GM23338 (cell line): Measurements from ENCODE around the gene ADCY1. TPM values are rescaled to one million over a fixed set of nuclear protein-coding genes. Genes with fewer than 3 reads are reported as not detected.

ENCODE experiments used
- ATAC-seq: fragments of 200-7000 bp; cut with Tn5 transposase; 3 replicates; pipeline ENCODE4 v1.9.1; 2020
- DNase-seq: peaks from one replicate; pipeline ENCODE4 v3.0.0-alpha.2; 2015; ENCODE audit warnings: low spot score
- H2AFZ ChIP-seq: fragments of 200-600 bp; sonication (generic); 2 replicates; pipeline ENCODE4 v1.8.0; 2016; ENCODE audit warnings: antibody characterized with exemption, mild to moderate bottlenecking, moderate library complexity
- H3F3A ChIP-seq: fragments of 200-600 bp; sonication (generic); replicated peaks from 2 replicates; pipeline ENCODE4 v1.8.0; 2017; ENCODE audit warnings: antibody characterized with exemption, mixed run types, low read depth
- H3K27ac ChIP-seq: fragments of 200-600 bp; sonication (generic); 2 replicates; pipeline ENCODE4 v1.6.1; 2016; ENCODE audit warnings: low read depth
- H3K27me3 ChIP-seq: fragments of 200-600 bp; sonication (generic); 2 replicates; pipeline ENCODE4 v1.8.0; 2016; ENCODE audit warnings: mild to moderate bottlenecking, mixed run types, moderate library complexity; ENCODE audit not compliant: insufficient read depth
- H3K36me3 ChIP-seq: fragments of 200-600 bp; sonication (generic); 2 replicates; pipeline ENCODE4 v1.8.0; 2016; ENCODE audit warnings: mild to moderate bottlenecking; ENCODE audit not compliant: insufficient read depth
- H3K4me1 ChIP-seq: fragments of 200-600 bp; sonication (generic); 2 replicates; pipeline ENCODE4 v1.8.0; 2016; ENCODE audit warnings: mild to moderate bottlenecking, moderate library complexity; ENCODE audit not compliant: insufficient read depth
- H3K4me2 ChIP-seq: fragments of 200-600 bp; sonication (generic); 2 replicates; pipeline ENCODE4 v1.7.1; 2017; ENCODE audit warnings: mixed run types
- H3K4me3 ChIP-seq: fragments of 200-600 bp; sonication (generic); 2 replicates; pipeline ENCODE4 v1.6.1; 2016; ENCODE audit warnings: mixed run types
- H3K79me2 ChIP-seq: fragments of 200-600 bp; sonication (generic); replicated peaks from 2 replicates; pipeline ENCODE4 v1.8.0; 2017; ENCODE audit warnings: mild to moderate bottlenecking; ENCODE audit not compliant: insufficient read depth
- H3K9me2 ChIP-seq: fragments of 200-600 bp; sonication (generic); 2 replicates; pipeline ENCODE4 v1.8.0; 2017; ENCODE audit not compliant: insufficient read depth
- H4K20me1 ChIP-seq: fragments of 200-600 bp; sonication (generic); replicated peaks from 2 replicates; pipeline ENCODE4 v1.8.0; 2017; ENCODE audit warnings: mild to moderate bottlenecking; ENCODE audit not compliant: insufficient read depth
- H3K27ac Mint-ChIP-seq: 2 replicates; pipeline ENCODE4 v1.8.0; 2020; ENCODE audit warnings: inconsistent platforms, mild to moderate bottlenecking, moderate library complexity, mixed read lengths
- H3K27me3 Mint-ChIP-seq: 3 replicates; pipeline ENCODE4 v1.8.0; 2022; ENCODE audit warnings: low read depth, mild to moderate bottlenecking, moderate library complexity, mixed read lengths, inconsistent platforms; ENCODE audit not compliant: insufficient read depth, poor library complexity
- H3K36me3 Mint-ChIP-seq: 3 replicates; pipeline ENCODE4 v1.8.0; 2021; ENCODE audit warnings: low read depth, mild to moderate bottlenecking, inconsistent platforms, moderate library complexity, mixed read lengths
- H3K4me1 Mint-ChIP-seq: 3 replicates; pipeline ENCODE4 v1.8.0; 2020; ENCODE audit warnings: mild to moderate bottlenecking, inconsistent platforms, mixed read lengths
- H3K4me3 Mint-ChIP-seq: 3 replicates; pipeline ENCODE4 v1.8.0; 2021; ENCODE audit warnings: moderate library complexity, mild to moderate bottlenecking, inconsistent platforms, mixed read lengths
- H3K9me3 Mint-ChIP-seq: 3 replicates; pipeline ENCODE4 v1.8.0; 2020; ENCODE audit warnings: moderate library complexity, mild to moderate bottlenecking, inconsistent platforms, mixed read lengths
- CREB1 ChIP-seq: fragments of 250-450 bp; sonication (Bioruptor Pico); IDR thresholded peaks from 2 replicates; pipeline ENCODE4 v1.5.0; 2020; ENCODE audit warnings: low read depth, mild to moderate bottlenecking, moderate library complexity
- EZH2 ChIP-seq: fragments of 200-600 bp; sonication (generic); IDR thresholded peaks from one replicate; pipeline ENCODE4 v1.8.0; 2017; ENCODE audit warnings: antibody characterized with exemption, mild to moderate bottlenecking, low read depth; ENCODE audit not compliant: unreplicated experiment
- EZH2phosphoT487 ChIP-seq: fragments of 200-600 bp; sonication (generic); IDR thresholded peaks from one replicate; pipeline ENCODE4 v1.8.1; 2018; ENCODE audit warnings: antibody characterized with exemption; ENCODE audit not compliant: unreplicated experiment
- JUNB ChIP-seq: IDR thresholded peaks from one replicate; pipeline ENCODE4 v1.6.1; 2016; ENCODE audit warnings: antibody characterized with exemption; ENCODE audit not compliant: unreplicated experiment
- NANOG ChIP-seq: IDR thresholded peaks from 2 replicates; pipeline ENCODE4 v1.6.1; 2016; ENCODE audit warnings: antibody characterized with exemption, borderline replicate concordance
- POLR2AphosphoS5 ChIP-seq: IDR thresholded peaks from 2 replicates; pipeline ENCODE4 v1.6.1; 2016; ENCODE audit warnings: antibody characterized with exemption, low read depth
- STAT1 ChIP-seq: IDR thresholded peaks from one replicate; pipeline ENCODE4 v1.6.1; 2016; ENCODE audit warnings: antibody characterized with exemption; ENCODE audit not compliant: unreplicated experiment
- ZNF114 ChIP-seq: fragments of 250-450 bp; sonication (Bioruptor Pico); IDR thresholded peaks from 2 replicates; pipeline ENCODE4 v1.5.0; 2020; ENCODE audit warnings: mild to moderate bottlenecking, moderate library complexity
- ZNF331 ChIP-seq: fragments of 250-450 bp; sonication (Bioruptor Pico); IDR thresholded peaks from 2 replicates; pipeline ENCODE4 v1.5.0; 2020; ENCODE audit warnings: low read depth, mild to moderate bottlenecking, moderate library complexity
- ZNF462 ChIP-seq: fragments of 250-450 bp; sonication (Bioruptor Pico); IDR thresholded peaks from 2 replicates; pipeline ENCODE4 v1.5.0; 2020; ENCODE audit warnings: mild to moderate bottlenecking, moderate library complexity
- polyA plus RNA-seq: library from polyadenylated mRNA; unstranded; fragments of >200 nt; fragmentation: Nextera tagmentation; extraction: Ambion mirVana; gene quantifications from 2 replicates; pipeline ENCODE4 v1.2.1, GENCODE V29; 2016
- total RNA-seq: library from RNA; depleted of rRNA; stranded (reverse); fragments of >200 nt; shearing (Covaris generic); gene quantifications from 2 replicates; pipeline ENCODE4 v1.2.3, GENCODE V29; 2014
- TF ChIP-seq, protein P1 (sequence below): IDR thresholded peaks from 2 replicates; pipeline ENCODE4 v1.6.1; 2016; ENCODE audit warnings: antibody characterized with exemption
- TF ChIP-seq, protein P2 (sequence below): IDR thresholded peaks from one replicate; pipeline ENCODE4 v1.6.1; 2018; ENCODE audit warnings: antibody characterized with exemption; ENCODE audit not compliant: unreplicated experiment
- TF ChIP-seq, protein P3 (sequence below), 2 experiments: fragments of 200-600 bp in 1 of 2; sonication (generic) in 1 of 2; conservative IDR thresholded peaks; 2 replicates each; pipeline versions ENCODE4 v1.5.1 to v1.6.1; 2016 to 2017; ENCODE audit warnings: antibody characterized with exemption in 2 of 2, low read depth in 2 of 2, mild to moderate bottlenecking in 2 of 2, moderate library complexity in 1 of 2

Gene ADCY1
- total and polyA plus RNA-seq, 2 experiments from 2014 or later: 2.3 to 18.7 TPM

GRCh38 chr7:45650404-45651394 is 76.5 kb downstream of the ADCY1 start:
- peaks cover 1% of the 10 kb centered on the region for H3K27me3 Mint-ChIP-seq
- Histone ChIP-seq H3F3A (no peaks in the 10 kb centered on the region), H3K79me2 (no peaks in the 10 kb centered on the region), H3K27ac (no peak overlapping the region), H3K4me1 (no peaks in the 10 kb centered on the region), H3K27me3 (no peaks in the 10 kb centered on the region), H4K20me1 (no peaks in the 10 kb centered on the region), H2AFZ (no peak overlapping the region), H3K4me3 (no peak overlapping the region), H3K4me2 (no peak overlapping the region), H3K36me3 (no peaks in the 10 kb centered on the region), H3K9me2 (no peaks in the 10 kb centered on the region)
- peaks cover 19% of the 10 kb centered on the region for H3K36me3 Mint-ChIP-seq
- DNase-seq: no peak
- TF ChIP-seq STAT1 (no peak), ZNF331 (CRISPR knock-in tag) (no peak), JUNB (no peak), EZH2 (no peak), ZNF462 (no peak), EZH2phosphoT487 (no peak), ZNF114 (CRISPR knock-in tag) (no peak), NANOG (no peak), CREB1 (CRISPR knock-in tag) (no peak), POLR2AphosphoS5 (no peak)
- TF ChIP-seq, protein P1, sequence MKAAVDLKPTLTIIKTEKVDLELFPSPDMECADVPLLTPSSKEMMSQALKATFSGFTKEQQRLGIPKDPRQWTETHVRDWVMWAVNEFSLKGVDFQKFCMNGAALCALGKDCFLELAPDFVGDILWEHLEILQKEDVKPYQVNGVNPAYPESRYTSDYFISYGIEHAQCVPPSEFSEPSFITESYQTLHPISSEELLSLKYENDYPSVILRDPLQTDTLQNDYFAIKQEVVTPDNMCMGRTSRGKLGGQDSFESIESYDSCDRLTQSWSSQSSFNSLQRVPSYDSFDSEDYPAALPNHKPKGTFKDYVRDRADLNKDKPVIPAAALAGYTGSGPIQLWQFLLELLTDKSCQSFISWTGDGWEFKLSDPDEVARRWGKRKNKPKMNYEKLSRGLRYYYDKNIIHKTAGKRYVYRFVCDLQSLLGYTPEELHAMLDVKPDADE: no peak
- TF ChIP-seq, protein P2, sequence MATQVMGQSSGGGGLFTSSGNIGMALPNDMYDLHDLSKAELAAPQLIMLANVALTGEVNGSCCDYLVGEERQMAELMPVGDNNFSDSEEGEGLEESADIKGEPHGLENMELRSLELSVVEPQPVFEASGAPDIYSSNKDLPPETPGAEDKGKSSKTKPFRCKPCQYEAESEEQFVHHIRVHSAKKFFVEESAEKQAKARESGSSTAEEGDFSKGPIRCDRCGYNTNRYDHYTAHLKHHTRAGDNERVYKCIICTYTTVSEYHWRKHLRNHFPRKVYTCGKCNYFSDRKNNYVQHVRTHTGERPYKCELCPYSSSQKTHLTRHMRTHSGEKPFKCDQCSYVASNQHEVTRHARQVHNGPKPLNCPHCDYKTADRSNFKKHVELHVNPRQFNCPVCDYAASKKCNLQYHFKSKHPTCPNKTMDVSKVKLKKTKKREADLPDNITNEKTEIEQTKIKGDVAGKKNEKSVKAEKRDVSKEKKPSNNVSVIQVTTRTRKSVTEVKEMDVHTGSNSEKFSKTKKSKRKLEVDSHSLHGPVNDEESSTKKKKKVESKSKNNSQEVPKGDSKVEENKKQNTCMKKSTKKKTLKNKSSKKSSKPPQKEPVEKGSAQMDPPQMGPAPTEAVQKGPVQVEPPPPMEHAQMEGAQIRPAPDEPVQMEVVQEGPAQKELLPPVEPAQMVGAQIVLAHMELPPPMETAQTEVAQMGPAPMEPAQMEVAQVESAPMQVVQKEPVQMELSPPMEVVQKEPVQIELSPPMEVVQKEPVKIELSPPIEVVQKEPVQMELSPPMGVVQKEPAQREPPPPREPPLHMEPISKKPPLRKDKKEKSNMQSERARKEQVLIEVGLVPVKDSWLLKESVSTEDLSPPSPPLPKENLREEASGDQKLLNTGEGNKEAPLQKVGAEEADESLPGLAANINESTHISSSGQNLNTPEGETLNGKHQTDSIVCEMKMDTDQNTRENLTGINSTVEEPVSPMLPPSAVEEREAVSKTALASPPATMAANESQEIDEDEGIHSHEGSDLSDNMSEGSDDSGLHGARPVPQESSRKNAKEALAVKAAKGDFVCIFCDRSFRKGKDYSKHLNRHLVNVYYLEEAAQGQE: no peak
- TF ChIP-seq, protein P3, sequence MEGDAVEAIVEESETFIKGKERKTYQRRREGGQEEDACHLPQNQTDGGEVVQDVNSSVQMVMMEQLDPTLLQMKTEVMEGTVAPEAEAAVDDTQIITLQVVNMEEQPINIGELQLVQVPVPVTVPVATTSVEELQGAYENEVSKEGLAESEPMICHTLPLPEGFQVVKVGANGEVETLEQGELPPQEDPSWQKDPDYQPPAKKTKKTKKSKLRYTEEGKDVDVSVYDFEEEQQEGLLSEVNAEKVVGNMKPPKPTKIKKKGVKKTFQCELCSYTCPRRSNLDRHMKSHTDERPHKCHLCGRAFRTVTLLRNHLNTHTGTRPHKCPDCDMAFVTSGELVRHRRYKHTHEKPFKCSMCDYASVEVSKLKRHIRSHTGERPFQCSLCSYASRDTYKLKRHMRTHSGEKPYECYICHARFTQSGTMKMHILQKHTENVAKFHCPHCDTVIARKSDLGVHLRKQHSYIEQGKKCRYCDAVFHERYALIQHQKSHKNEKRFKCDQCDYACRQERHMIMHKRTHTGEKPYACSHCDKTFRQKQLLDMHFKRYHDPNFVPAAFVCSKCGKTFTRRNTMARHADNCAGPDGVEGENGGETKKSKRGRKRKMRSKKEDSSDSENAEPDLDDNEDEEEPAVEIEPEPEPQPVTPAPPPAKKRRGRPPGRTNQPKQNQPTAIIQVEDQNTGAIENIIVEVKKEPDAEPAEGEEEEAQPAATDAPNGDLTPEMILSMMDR (conservative IDR thresholded peaks at IDR 0.05; ENCODE audit: low read depth in 2 of 2): no peak
- no peak overlapping the region for H3K27ac Mint-ChIP-seq
- no peaks in the 10 kb centered on the region for H3K4me1 Mint-ChIP-seq
- no peaks in the 10 kb centered on the region for H3K9me3 Mint-ChIP-seq
- ATAC-seq: no peak
- no peak overlapping the region for H3K4me3 Mint-ChIP-seq
